K562 (cell line): Measurements from ENCODE around the gene OMA1. TPM values are rescaled to one million over a fixed set of nuclear protein-coding genes. Genes with fewer than 3 reads are reported as not detected.

ENCODE experiments used
- ATAC-seq: fragments of 200-7000 bp; cut with Tn5 transposase; 3 replicates; pipeline ENCODE4 v1.9.1; 2020; ENCODE audit warnings: moderate library complexity
- BruUV-seq: library from RNA; stranded (reverse); fragments of 400-500 nt; replicated peaks from 2 replicates; lab custom pipeline; 2021; lab: Mats Ljungman, UMichigan
- CTCF ChIA-PET: fragments of 300-600 bp; formaldehyde crosslinking; extraction: SDS; loops from one replicate; lab custom pipeline; 2021; ENCODE audit warnings: low intra/inter-chr PET ratio; lab: Yijun Ruan, JAX
- POLR2A ChIA-PET: fragments of 300-600, 350-650 bp; sonication (Branson Sonifier 250); formaldehyde crosslinking; extraction: SDS; loops from one replicate; lab custom pipeline; 2021; ENCODE audit warnings: antibody characterized with exemption, inconsistent platforms; lab: Yijun Ruan, JAX
- DNase-seq, 4 experiments: peaks; one replicate each; pipeline versions ENCODE4 v3.0.0 to v3.0.0-alpha.2; 2011 to 2018; ENCODE audit warnings: low spot score in 3 of 4, mixed read lengths in 3 of 4; ENCODE audit errors: extremely low read depth in 1 of 4
- FAIRE-seq: peaks from 2 replicates; lab custom pipeline; 2011; peaks lifted over from hg19 to GRCh38; lab: Jason Lieb, UNC
- H2AFZ ChIP-seq: 2 replicates; pipeline ENCODE4 v1.6.0; 2011; ENCODE audit warnings: low read depth, low read length, control low read depth, inconsistent platforms
- H3K27ac ChIP-seq: fragments of 200-600 bp; 3 replicates; pipeline ENCODE4 v1.8.0; 2011; ENCODE audit warnings: low read depth, mild to moderate bottlenecking, control low read depth, inconsistent platforms, low read length, moderate library complexity, mixed read lengths; ENCODE audit errors: extremely low read depth
- H3K27me3 ChIP-seq, 2 experiments: fragments of 300-600 bp in 1 of 2; 2 replicates in 1 of 2; 3 replicates in 1 of 2; pipeline versions ENCODE4 v1.6.0 to v1.8.0; 2011; ENCODE audit warnings: inconsistent platforms in 2 of 2, low read length in 2 of 2, mild to moderate bottlenecking in 1 of 2, mixed read lengths in 1 of 2, moderate library complexity in 1 of 2; ENCODE audit not compliant: control insufficient read depth in 2 of 2, insufficient read depth in 2 of 2
- H3K36me3 ChIP-seq: fragments of 300-600 bp; 3 replicates; pipeline ENCODE4 v1.8.0; 2011; ENCODE audit warnings: mild to moderate bottlenecking, low read length, inconsistent platforms; ENCODE audit not compliant: control insufficient read depth, insufficient read depth
- H3K4me1 ChIP-seq, 2 experiments: fragments of 200-600 bp in 1 of 2; replicated peaks in 1 of 2; 2 replicates in 1 of 2; 3 replicates in 1 of 2; pipeline versions ENCODE4 v1.5.1 to v1.8.0; 2011; ENCODE audit warnings: inconsistent platforms in 2 of 2, low read length in 2 of 2, mild to moderate bottlenecking in 1 of 2, mixed read lengths in 1 of 2, moderate library complexity in 1 of 2; ENCODE audit not compliant: control insufficient read depth in 2 of 2, insufficient read depth in 2 of 2
- H3K4me2 ChIP-seq: 2 replicates; pipeline ENCODE4 v1.6.1; 2011; ENCODE audit warnings: low read length, control low read depth, inconsistent platforms, mixed read lengths; ENCODE audit not compliant: insufficient read depth
- H3K4me3 ChIP-seq: fragments of 200-600 bp; sonication (generic), shearing (Covaris generic); 2 replicates; pipeline ENCODE4 v1.5.1; 2016; ENCODE audit warnings: control low read depth, inconsistent platforms
- H3K79me2 ChIP-seq: fragments of 200-600 bp; 3 replicates; pipeline ENCODE4 v1.8.0; 2011; ENCODE audit warnings: low read length, inconsistent platforms; ENCODE audit not compliant: control insufficient read depth, insufficient read depth
- H3K9ac ChIP-seq, 2 experiments: 2 replicates each; pipeline versions ENCODE4 v1.6.0 to v1.6.1; 2011; ENCODE audit warnings: low read depth in 2 of 2, low read length in 2 of 2, control low read depth in 1 of 2, inconsistent platforms in 1 of 2, mild to moderate bottlenecking in 1 of 2, mixed read lengths in 1 of 2; ENCODE audit not compliant: insufficient read depth in 1 of 2
- H3K9me1 ChIP-seq: one replicate; pipeline ENCODE4 v1.6.0; 2011; ENCODE audit warnings: inconsistent platforms, mild to moderate bottlenecking, low read length, moderate library complexity; ENCODE audit not compliant: control insufficient read depth, insufficient read depth
- H3K9me3 ChIP-seq: replicated peaks from 2 replicates; pipeline ENCODE4 v1.5.1; 2011; ENCODE audit warnings: low read depth, low read length, inconsistent platforms; ENCODE audit not compliant: control insufficient read depth, insufficient read depth
- H4K20me1 ChIP-seq: replicated peaks from 2 replicates; pipeline ENCODE4 v1.6.1; 2011; ENCODE audit warnings: low read length, inconsistent platforms, mixed read lengths; ENCODE audit not compliant: control insufficient read depth, insufficient read depth
- CBX1 ChIP-seq: sonication (generic); IDR thresholded peaks from 2 replicates; pipeline ENCODE4 v1.6.1; 2016; ENCODE audit warnings: antibody characterized with exemption, low read depth, mild to moderate bottlenecking
- DMBX1 ChIP-seq: fragments of 250-450 bp; sonication (Bioruptor Pico); IDR thresholded peaks from 2 replicates; pipeline ENCODE4 v1.8.0; 2022; ENCODE audit warnings: inconsistent platforms, mild to moderate bottlenecking, moderate library complexity, borderline replicate concordance
- FOS ChIP-seq: IDR thresholded peaks from 3 replicates; pipeline ENCODE4 v1.6.1; 2011; ENCODE audit not compliant: insufficient read length; ENCODE audit errors: extremely low read depth
- FOSL1 ChIP-seq: fragments of 200-800 bp; sonication (Bioruptor generic); conservative IDR thresholded peaks from 2 replicates; pipeline ENCODE4 v1.6.1; 2016; ENCODE audit warnings: missing genetic modification characterization, missing compliant biosample characterization
- HEY1 ChIP-seq: fragments of 250-450 bp; sonication (Bioruptor Pico); IDR thresholded peaks from 2 replicates; pipeline ENCODE4 v1.5.0; 2020; ENCODE audit warnings: mild to moderate bottlenecking, moderate library complexity, borderline replicate concordance
- HMG20A ChIP-seq: fragments of 450-650 bp; formaldehyde crosslinking; conservative IDR thresholded peaks from 2 replicates; pipeline ENCODE4 v1.4.0; 2020; ENCODE audit warnings: mild to moderate bottlenecking, mixed read lengths
- NEUROD1 ChIP-seq: fragments of 150-350 bp; IDR thresholded peaks from 2 replicates; pipeline ENCODE4 v1.6.1; 2014; ENCODE audit warnings: borderline replicate concordance, low read length, low read depth; ENCODE audit not compliant: partially characterized antibody
- NFE2 ChIP-seq: IDR thresholded peaks from 2 replicates; pipeline ENCODE4 v1.6.1; 2014; ENCODE audit warnings: antibody characterized with exemption, low read depth
- PHB2 ChIP-seq: fragments of 450-650 bp; IDR thresholded peaks from 2 replicates; pipeline ENCODE4 v1.6.1; 2017; ENCODE audit warnings: low read depth
- POLR2AphosphoS5 ChIP-seq: IDR thresholded peaks from 2 replicates; pipeline ENCODE4 v1.6.1; 2011; ENCODE audit warnings: mild to moderate bottlenecking, low read depth, low read length, moderate library complexity; ENCODE audit not compliant: control insufficient read depth, insufficient read depth
- TBP ChIP-seq: optimal IDR thresholded peaks from 2 replicates; pipeline ENCODE3; 2011; ENCODE audit warnings: low read depth, low read length, improper control_type of control experiment
- TEAD2 ChIP-seq: fragments of 450-650 bp; IDR thresholded peaks from 2 replicates; pipeline ENCODE4 v1.6.1; 2016; ENCODE audit warnings: missing genetic modification characterization, control low read depth, missing compliant biosample characterization
- WGBS: fragments of 100-300 bp; shearing (Covaris generic); methylation state at CpG from one replicate; pipeline ENCODE4 v1.1.6; 2016; ENCODE audit warnings: low coverage, mixed read lengths; ENCODE audit not compliant: insufficient coverage; ENCODE audit errors: missing lambda C conversion rate; 5-methylcytosine and 5-hydroxymethylcytosine counted together
- in situ Hi-C: fragments of 300-500 bp; cut with MboI; formaldehyde crosslinking; loops from 4 replicates; pipeline ENCODE4 v1.15.0; 2018; ENCODE audit warnings: inconsistent platforms, mixed read lengths
- intact Hi-C: fragments of 100-400 bp; cut with micrococcal nuclease; formaldehyde crosslinking; loops from 2 replicates; pipeline ENCODE4 v1.14.2; 2022
- polyA plus RNA-seq, 8 experiments: library from polyadenylated mRNA; depleted of rRNA in 4 of 8; stranded (reverse) in 5 of 8; unstranded in 3 of 8; fragments of >200 nt; fragmentation: Nextera tagmentation in 2 of 8; fragmentation: Illumina TruSeq in 1 of 8; extraction: Ambion mirVana in 2 of 8; extraction: Trizol in 1 of 8; gene quantifications; 2 replicates each; pipeline versions ENCODE4 v1.2.1 to v1.2.3, GENCODE V29; 2011 to 2014; ENCODE audit warnings: inconsistent platforms in 1 of 8, missing spikeins in 1 of 8
- total RNA-seq, 7 experiments: library from RNA; depleted of rRNA in 6 of 7; stranded (reverse); fragments of >200 nt in 6 of 7; fragmentation: Illumina TruSeq in 2 of 7; extraction: Trizol in 2 of 7; gene quantifications; 2 replicates each; pipeline versions ENCODE4 v1.2.1 to v1.2.3, GENCODE V29; 2011 to 2021; ENCODE audit warnings: low replicate concordance in 1 of 7
- TF ChIP-seq, protein P1 (sequence below): fragments of 450-650 bp; formaldehyde crosslinking; IDR thresholded peaks from 2 replicates; pipeline ENCODE4 v1.4.0; 2022; ENCODE audit warnings: mild to moderate bottlenecking, moderate library complexity
- TF ChIP-seq, protein P2 (sequence below), 2 experiments: fragments of 450-650 bp; IDR thresholded peaks; 2 replicates each; pipeline ENCODE4 v1.6.1; 2016

The OMA1 gene
- total and polyA plus RNA-seq, 9 of the 15 experiments (the other 6 are each of a cell fraction or from before 2014, with no cell fraction given) = 16.6 to 51.5 (median 33.5) TPM

DNA sequence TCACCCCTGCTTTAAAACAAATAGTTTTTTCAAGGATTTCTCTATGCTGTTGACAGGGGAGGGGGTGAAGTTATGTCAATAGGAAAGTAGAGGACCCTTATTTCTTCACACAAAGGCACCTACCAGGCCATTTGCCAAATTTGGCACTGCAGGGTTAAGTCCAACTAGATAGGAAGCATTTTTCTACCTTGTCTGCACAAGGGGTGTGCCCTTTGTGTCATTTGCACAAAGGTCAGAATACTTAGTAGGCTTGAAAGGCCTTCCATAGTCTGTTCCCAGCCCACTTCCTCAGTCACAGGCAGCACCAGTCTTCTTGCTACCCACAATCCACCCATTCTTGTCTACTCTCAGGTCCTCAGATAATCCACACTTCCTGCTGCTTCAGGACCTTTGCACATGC is 23.6 kb upstream of the OMA1 start:
- no peak for FAIRE-seq
- TF ChIP-seq NEUROD1 (no peak), NFE2 (no peak), HMG20A (CRISPR knock-in tag) (no peak), TBP (no peak)

DNA sequence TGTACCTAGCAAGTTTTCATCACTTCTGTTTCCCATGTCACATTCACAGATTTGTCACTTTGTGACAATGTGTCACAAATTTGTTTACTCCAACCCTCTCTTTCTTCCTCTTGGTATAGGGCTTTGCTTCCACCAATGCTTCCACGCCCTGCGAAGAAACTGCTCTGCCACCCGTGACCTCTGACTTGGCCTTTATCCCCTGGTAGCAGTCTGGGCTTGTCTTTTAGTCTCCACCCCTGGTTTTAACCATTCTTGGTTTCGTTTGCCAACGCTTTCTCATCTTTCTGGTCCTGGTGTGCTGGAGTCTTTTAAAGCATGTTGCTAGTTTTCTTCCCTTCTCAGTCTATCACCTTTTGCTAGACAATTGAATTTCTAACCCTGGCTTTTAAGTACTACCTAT is 22.4 kb upstream of the OMA1 start:
- CTCF ChIA-PET = no interaction called here
- WGBS = 25% methylated on average over 5 of the region's 5 CpGs
- ATAC-seq (no peak), DNase-seq (no peak), FAIRE-seq (no peak)
- Histone ChIP-seq H3K4me2 (no peak overlapping the region), H4K20me1 (no peaks in the 10 kb centered on the region), H3K9me1 (no peaks in the 10 kb centered on the region), H3K9me3 (no peaks in the 10 kb centered on the region), H2AFZ (no peak overlapping the region), H3K4me3 (no peak overlapping the region), H3K36me3 (no peaks in the 10 kb centered on the region), H3K27me3 (peaks cover 4 to 8% of the 10 kb centered on the region in 2 experiments; a peak in 2 of 5 replicates), H3K27ac (no peak overlapping the region), H3K9ac (no peak overlapping the region), H3K79me2 (no peaks in the 10 kb centered on the region), H3K4me1 (no peaks in the 10 kb centered on the region; a peak in 1 of 5 replicates)
- TF ChIP-seq HEY1 (CRISPR knock-in tag) = no peak
- no peak for TF ChIP-seq POLR2AphosphoS5
- TF ChIP-seq, protein P1, sequence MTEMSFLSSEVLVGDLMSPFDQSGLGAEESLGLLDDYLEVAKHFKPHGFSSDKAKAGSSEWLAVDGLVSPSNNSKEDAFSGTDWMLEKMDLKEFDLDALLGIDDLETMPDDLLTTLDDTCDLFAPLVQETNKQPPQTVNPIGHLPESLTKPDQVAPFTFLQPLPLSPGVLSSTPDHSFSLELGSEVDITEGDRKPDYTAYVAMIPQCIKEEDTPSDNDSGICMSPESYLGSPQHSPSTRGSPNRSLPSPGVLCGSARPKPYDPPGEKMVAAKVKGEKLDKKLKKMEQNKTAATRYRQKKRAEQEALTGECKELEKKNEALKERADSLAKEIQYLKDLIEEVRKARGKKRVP (CRISPR knock-in tag) = no peak
- TF ChIP-seq CBX1 = no peak
- no peak for TF ChIP-seq PHB2
- TF ChIP-seq TEAD2 (tag) = no peak
- TF ChIP-seq FOS = no peak
- TF ChIP-seq, protein P2, sequence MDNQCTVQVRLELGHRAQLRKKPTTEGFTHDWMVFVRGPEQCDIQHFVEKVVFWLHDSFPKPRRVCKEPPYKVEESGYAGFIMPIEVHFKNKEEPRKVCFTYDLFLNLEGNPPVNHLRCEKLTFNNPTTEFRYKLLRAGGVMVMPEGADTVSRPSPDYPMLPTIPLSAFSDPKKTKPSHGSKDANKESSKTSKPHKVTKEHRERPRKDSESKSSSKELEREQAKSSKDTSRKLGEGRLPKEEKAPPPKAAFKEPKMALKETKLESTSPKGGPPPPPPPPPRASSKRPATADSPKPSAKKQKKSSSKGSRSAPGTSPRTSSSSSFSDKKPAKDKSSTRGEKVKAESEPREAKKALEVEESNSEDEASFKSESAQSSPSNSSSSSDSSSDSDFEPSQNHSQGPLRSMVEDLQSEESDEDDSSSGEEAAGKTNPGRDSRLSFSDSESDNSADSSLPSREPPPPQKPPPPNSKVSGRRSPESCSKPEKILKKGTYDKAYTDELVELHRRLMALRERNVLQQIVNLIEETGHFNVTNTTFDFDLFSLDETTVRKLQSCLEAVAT (IDR thresholded peaks at IDR 0.05) = no peak
- TF ChIP-seq FOSL1 = no peak
- TF ChIP-seq DMBX1 (CRISPR knock-in tag) = no peak
- no TSS peak for BruUV-seq
- POLR2A ChIA-PET = interaction anchor here (1.1 kb wide), 2 partner anchors 18 to 21 kb away, joined by 3 read pairs; no protein-coding TSS in a partner anchor
- intact Hi-C loops = no loop called here
- in situ Hi-C loops = no loop called here

More for the DNA sequence above, 23.6 kb upstream of the OMA1 start:
- Histone ChIP-seq H3K79me2 (no peaks in the 10 kb centered on the region), H3K4me3 (no peak overlapping the region), H3K4me1 (no peaks in the 10 kb centered on the region; a peak in 1 of 5 replicates), H4K20me1 (no peaks in the 10 kb centered on the region), H3K36me3 (no peaks in the 10 kb centered on the region), H2AFZ (no peak overlapping the region), H3K27me3 (peaks cover 4 to 8% of the 10 kb centered on the region in 2 experiments; a peak in 2 of 5 replicates), H3K27ac (no peak overlapping the region), H3K9me3 (no peaks in the 10 kb centered on the region), H3K4me2 (no peak overlapping the region), H3K9ac (no peak overlapping the region), H3K9me1 (no peaks in the 10 kb centered on the region)
- intact Hi-C loops = no loop called here
- no peak for DNase-seq
- POLR2A ChIA-PET = no interaction called here
- CTCF ChIA-PET = no interaction called here
- in situ Hi-C loops = no loop called here
- no peak for ATAC-seq
- no TSS peak for BruUV-seq
